ENCODE results near the gene ZGRF1.

DNA sequence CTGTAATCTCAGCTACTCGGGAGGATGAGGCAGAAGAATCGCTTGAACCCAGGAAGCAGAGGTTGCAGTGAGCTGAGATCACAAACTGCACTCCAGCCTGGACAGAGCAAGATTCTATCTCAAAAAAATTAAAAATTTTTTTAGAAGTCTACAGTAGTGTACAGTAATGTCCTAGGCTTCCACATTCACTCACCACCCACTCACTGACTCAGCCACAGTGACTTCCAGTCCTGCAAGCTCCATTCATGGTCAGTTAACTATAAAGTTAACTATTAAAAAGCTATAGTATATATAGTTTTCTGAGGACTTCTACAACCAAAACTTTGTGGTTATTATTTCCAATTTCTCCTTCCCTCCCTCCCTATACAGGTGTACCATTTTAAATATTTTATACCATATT, 86.0 kb downstream of the ZGRF1 start:
- TF ChIP-seq, protein P1, sequence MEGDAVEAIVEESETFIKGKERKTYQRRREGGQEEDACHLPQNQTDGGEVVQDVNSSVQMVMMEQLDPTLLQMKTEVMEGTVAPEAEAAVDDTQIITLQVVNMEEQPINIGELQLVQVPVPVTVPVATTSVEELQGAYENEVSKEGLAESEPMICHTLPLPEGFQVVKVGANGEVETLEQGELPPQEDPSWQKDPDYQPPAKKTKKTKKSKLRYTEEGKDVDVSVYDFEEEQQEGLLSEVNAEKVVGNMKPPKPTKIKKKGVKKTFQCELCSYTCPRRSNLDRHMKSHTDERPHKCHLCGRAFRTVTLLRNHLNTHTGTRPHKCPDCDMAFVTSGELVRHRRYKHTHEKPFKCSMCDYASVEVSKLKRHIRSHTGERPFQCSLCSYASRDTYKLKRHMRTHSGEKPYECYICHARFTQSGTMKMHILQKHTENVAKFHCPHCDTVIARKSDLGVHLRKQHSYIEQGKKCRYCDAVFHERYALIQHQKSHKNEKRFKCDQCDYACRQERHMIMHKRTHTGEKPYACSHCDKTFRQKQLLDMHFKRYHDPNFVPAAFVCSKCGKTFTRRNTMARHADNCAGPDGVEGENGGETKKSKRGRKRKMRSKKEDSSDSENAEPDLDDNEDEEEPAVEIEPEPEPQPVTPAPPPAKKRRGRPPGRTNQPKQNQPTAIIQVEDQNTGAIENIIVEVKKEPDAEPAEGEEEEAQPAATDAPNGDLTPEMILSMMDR (IDR thresholded peaks at IDR 0.05; ENCODE audit: low read depth, low read length, poor library complexity, severe bottlenecking): no peak
- TF ChIP-seq EZH2phosphoT487 (IDR thresholded peaks at IDR 0.05; ENCODE audit: borderline replicate concordance, low read length): no peak
